NCI-H2227 (cell line): Measurements from ENCODE around the gene TGFB1I1.
"Not testable (repeated sequence)": the region's sequence is repeated elsewhere in the genome, so short reads cannot be mapped to it uniquely, and the experiment has no call there.

ENCODE experiments used
- DNase-seq: peaks from one replicate; lab custom pipeline; 2025; ENCODE audit not compliant: unreplicated experiment; lab: John Stamatoyannopoulos, UW

TGFB1I1 gene

DNA sequence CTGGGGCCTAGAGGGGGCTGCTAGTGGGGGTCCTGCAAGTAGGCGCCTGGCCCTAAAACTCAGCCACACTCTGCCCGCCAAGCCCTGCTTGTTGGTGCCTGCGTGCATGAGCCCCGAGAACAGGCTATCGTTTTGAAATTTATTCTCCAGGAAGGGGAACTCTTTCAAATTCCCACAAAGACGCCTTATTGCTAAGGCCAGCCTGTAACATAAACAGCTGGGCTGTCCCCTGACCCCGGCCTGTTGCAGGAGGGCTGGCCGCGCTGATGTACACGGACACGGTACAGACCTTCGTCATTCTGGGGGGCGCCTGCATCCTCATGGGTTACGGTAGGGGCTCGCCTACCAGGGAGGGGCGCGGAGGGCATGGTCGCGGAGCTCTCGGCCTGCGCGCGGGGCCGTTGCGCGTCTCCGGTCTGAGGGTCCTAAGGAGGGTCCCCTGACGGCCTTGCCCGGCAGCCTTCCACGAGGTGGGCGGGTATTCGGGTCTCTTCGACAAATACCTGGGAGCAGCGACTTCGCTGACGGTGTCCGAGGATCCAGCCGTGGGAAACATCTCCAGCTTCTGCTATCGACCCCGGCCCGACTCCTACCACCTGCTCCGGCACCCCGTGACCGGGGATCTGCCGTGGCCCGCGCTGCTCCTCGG, 15.2 kb downstream of the TGFB1I1 start:
- no peak for DNase-seq

DNA sequence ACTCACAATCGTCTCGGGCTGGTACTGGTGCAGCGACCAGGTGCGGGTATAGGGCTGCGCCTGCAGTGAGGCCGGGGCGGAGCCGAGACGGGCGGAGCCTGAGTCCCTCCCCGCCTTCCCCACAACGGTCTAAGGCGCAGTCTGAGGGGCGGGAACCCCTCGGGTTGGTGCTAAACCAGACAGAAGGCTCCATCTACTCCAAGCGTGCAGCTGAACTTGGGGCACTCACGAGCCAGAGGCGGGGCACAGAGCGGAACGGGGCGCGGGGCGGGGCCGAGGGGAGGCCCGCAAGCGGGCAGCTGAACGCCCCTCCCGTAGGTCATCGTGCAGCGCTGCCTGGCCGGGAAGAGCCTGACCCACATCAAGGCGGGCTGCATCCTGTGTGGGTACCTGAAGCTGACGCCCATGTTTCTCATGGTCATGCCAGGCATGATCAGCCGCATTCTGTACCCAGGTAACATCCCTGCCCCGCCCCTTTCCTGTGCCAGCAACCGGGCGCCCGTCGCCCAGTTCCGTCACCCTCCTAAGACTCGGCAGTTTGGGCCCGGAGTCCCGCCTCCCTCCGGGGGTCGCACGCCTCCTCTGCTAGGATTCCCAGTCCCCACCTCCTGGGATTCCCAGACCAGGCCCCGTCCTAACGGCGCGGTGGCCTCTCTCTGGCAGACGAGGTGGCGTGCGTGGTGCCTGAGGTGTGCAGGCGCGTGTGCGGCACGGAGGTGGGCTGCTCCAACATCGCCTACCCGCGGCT, 15.9 kb downstream of the TGFB1I1 start:
- DNase-seq = peak; percentile 92

DNA sequence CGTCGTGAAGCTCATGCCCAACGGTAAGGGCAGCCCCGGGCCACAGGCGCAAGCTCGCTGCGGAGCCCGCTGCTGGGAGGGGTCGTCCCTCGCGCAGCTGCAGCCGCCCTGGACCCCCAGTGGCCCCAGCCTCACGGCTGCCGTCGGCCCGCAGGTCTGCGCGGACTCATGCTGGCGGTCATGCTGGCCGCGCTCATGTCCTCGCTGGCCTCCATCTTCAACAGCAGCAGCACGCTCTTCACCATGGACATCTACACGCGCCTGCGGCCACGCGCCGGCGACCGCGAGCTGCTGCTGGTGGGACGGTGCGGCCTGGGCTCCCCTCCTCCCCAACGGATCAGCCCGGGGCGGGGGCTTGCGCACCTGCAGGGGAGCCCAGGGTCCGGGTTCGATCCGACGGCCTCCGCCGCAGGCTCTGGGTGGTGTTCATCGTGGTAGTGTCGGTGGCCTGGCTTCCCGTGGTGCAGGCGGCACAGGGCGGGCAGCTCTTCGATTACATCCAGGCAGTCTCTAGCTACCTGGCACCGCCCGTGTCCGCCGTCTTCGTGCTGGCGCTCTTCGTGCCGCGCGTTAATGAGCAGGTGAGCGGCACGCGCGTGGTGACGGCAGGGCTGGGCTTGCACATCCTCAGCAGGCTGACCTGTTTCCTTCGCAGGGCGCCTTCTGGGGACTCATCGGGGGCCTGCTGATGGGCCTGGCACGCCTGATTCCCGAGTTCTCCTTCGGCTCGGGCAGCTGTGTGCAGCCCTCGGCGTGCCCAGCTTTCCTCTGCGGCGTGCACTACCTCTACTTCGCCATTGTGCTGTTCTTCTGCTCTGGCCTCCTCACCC, 16.7 kb downstream of the TGFB1I1 start:
- no peak for DNase-seq

DNA sequence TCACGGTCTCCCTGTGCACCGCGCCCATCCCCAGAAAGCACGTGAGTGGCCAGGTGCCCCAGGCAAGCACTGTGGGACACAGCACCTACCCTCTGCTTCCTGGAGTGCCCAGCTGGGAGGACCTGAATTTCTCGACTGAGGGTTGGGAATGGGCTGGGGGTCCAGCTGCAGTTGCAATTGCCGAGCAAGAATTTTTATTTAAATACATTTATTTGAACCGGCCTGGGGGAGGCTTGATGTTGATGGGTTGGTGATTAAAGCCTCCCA, 17.3 kb downstream of the TGFB1I1 start:
- no peak for DNase-seq

DNA sequence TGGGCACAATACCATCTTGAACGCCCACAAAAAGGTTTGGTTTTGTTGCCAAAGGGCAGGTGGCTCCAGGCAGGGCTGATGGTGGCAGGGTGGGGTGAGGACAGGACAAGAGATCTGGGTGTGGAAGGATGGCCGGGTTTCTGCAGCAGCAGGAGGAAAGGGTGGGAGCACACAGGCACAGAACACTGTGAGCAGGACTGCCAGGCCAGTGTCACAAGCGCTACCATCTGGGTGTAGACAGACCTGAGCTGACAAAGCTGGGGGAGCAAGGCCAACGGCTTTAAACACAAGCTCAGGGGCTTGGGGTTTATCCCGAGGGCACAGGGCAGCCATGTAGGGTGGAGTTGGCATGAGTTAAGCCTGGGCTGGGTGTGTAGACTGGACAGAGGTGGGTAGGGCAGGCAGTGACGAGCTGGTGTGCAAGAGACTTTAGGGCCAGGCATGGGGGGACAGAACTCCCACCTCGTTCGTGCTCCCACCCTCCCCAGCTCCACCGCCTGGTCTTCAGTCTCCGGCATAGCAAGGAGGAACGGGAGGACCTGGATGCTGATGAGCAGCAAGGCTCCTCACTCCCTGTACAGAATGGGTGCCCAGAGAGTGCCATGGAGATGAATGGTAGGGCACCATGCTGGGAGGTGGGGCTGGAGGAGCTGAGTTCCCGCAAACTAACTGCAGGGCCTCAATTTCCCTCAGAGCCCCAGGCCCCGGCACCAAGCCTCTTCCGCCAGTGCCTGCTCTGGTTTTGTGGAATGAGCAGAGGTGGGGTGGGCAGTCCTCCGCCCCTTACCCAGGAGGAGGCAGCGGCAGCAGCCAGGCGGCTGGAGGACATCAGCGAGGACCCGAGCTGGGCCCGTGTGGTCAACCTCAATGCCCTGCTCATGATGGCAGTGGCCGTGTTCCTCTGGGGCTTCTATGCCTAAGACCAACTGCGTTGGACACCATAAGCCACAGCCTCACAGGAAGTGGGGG, 17.9 kb downstream of the TGFB1I1 start:
- no peak for DNase-seq

DNA sequence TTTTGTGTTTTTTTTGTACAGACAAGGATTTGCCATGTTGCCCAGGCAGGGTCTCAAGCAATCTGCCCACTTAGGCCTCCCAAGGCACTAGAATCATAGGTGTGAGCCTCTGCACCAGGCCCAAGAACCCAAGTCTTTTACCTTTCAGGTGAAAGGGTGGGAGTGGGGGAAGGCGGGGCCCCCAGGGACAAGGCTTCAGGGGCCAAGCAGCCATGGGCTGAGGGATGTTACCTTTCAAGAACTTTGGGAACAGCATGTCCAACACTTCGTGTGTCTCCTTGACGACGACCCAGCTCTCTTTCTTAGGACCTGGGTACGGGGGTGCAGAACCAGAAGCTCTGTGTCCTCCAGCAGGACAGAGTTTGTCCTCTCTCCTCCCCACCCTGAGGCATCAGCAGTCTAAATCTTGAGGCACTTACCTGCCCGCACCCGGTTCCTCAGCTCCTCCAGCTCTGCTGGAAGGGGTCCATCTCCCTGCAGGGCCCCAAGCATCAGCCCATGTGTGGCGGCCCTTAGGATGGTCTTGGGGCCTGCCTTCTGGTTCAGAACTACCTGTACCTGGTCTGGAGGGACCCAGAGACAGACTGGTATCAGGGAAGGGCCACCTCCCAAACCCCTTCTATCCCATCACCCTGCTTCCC, 19.9 kb downstream of the TGFB1I1 start:
- DNase-seq = no peak

DNA sequence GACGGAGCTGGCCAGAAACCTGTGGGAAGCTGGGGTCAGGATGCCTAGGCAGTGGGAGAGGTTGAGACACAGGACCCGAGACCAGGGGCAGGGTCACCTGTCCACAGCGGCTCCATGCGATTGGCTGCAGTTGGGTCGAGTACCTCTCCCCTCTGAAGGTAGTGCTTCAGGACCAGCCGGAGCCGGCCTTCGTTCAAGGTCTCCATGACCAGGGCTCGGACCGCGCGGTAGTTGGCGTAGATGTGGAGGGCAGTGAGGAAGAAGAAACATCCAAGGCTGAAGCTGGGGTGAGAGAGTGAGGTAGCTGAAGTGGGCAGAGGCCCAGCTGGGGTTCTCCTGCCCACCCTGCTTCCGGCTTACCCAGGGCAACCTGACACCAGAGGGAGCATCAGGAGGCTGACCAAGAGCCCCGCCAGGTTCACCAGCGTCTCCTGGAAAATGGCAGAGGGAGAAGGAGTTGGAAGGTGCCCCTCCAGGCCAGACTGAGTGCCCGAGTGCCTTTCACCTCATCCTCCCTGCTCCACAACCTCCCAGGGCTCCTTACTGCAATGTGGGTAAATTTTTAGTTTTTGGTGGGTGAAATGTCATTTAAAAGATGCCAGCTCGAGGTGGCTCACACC, 21.7 kb downstream of the TGFB1I1 start:
- no peak for DNase-seq

DNA sequence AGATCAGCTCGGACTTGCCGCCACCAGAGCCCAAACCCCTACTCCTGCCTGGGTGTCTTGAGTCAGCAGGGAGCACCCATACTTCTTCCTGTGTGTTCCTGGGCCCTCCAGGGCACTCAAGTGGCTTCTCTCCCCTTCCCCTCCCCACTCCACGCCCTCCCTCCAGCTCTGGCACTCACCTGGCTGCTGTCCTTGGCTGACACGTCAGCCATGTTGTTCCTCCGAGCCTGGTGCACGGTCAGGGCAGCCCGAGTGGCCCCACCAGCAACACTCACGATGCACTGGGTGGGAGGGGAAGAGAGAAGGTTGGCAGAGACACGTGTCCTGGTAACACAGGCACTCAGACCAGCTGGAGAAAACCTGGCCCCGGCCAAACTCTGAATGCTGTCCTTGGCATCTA, 24.7 kb downstream of the TGFB1I1 start:
- DNase-seq = no peak

DNA sequence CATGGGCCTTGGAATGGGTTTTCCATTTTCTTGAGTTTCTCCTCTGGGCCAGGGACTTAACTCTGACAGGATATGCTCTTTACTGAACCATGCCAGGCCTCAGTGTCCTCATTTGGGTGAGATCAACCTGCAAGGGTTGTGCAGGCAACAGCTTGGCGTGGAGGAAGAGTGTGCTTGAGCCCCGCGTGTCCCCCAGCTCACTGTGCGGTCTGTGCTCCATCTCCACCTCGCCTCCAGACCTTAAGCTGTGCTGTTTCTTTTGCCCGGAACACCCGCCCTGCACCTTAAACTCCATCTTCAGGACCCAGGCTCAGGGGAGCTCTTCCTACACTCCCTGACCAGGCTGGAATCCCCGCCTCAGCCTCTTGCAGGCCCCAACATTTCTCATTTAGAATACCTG, 26.5 kb downstream of the TGFB1I1 start:
- no peak for DNase-seq

DNA sequence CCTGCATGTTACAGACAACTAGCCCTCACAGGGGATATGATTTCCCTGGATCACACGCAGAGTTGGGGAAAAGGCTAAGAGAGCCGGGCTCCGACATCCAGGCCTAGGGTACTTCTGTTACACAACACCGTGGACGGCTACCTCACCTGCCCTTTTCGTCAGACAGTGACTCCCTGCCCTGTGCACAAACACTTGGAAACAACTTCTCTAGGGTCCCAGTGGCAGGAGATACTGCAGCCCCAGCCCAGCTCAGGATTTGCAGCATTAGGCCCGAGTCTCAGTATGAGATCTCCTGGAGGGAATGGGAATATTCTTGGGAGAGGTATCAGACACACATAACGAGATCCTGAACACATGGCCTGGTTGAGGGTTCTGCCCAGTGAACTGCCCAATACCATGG, 28.0 kb downstream of the TGFB1I1 start:
- no peak for DNase-seq

DNA sequence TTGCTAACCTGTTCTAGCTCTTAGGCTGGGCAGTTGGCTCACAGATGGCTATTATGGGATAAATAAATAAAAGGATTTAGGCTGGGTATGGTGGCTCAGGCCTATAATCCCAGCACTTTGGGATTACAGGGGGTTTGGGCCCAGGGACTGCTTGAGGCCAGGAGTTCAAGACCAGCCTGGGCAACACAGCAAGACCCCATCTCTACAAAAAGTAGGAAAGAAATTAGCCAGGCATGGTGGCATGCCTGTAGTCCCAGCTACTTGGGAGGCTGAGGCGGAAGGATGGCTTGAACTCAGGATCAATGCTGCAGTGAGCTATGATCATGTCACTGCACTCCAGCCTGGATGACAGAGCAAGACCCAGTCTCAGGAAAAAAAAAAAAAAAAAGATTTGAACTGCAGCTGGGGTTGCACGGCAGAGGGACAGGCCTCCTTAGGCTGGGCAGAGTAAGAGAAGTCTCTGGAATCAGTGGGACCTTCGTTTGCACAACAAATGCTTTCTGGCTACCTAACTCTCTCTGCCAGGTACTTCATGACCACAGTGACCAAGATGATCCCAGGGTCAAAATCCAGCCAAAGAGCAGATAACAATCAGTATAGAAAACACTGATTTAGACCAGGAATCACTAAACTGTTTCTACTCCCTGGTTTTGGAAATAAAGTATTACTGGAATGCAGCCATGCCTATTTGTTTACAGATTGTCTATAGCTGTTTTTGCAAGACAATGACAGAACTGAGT, 29.4 kb downstream of the TGFB1I1 start:
- DNase-seq = no peak

DNA sequence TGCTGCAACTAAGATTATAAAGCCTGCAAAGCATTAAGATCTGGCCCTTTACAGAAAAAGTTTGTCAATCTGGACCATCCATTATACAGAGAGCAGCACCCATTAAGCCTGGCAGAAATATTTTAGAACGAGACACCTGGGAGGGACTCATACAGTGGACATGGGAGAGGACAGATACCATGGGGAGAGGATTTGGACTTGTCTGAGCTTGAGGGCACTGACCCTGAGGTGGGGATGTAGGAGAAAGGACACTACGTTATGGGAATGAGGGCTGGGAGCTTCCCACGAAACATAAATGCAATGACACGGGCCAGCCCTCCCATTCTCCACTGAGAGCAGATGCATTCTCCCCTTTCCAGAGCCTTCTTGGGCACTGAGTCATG, 30.0 kb downstream of the TGFB1I1 start:
- no peak for DNase-seq

DNA sequence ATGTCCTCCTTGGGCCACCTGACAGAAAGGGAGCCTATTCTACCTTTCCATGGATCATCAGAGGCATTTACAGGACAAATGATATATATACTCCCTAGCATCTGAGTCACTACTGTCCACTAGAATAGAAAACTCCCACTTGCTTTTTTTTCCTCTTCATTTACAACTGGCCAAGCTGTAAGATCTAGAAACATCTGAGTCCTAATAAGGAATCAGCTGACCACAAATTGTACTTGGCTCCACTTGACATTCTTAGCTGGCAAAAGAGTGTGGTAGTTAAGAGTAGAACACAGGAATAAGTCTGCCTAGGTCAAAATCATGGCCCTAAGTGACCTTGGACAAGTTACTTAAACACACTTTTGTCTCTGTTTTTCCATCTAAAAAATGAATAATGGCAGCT, 31.0 kb downstream of the TGFB1I1 start:
- no peak for DNase-seq

DNA sequence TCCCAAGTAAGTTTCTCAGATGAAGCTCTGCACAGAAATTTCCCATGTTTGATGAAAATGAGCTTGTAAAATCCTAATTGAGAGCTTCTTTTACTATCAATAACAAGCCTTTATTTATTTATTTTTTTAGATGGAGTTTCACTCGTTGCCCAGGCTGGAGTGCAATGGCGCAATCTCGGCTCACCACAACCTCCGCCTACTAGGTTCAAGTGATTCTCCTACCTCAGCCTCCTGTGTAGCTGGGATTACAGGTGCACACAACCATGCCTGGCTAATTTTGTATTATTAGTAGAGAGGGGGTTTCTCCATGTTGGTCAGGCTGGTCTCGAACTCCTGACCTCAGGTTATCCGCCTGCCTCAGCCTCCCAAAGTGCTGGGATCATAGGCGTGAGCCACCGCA, 31.6 kb downstream of the TGFB1I1 start:
- not testable (repeated sequence) for DNase-seq

DNA sequence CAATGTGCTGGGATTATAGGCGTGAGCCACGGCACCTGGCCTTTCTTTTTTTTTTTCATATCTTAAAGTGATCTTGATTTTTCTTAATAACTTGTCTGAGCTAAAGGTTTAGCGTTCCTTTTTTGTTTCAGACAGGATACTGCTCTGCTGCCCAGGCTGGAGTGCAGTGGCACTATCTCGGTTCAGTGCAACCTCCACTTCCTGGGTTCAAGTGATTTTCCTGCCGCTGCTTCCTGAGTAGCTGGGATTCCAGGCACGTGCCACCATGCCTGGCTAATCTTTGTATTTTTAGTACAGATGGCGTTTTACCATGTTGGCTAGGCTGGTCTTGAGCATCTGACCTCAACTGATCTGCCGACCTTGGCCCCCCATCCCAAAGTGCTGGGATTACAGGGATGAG, 32.2 kb downstream of the TGFB1I1 start:
- no peak for DNase-seq

DNA sequence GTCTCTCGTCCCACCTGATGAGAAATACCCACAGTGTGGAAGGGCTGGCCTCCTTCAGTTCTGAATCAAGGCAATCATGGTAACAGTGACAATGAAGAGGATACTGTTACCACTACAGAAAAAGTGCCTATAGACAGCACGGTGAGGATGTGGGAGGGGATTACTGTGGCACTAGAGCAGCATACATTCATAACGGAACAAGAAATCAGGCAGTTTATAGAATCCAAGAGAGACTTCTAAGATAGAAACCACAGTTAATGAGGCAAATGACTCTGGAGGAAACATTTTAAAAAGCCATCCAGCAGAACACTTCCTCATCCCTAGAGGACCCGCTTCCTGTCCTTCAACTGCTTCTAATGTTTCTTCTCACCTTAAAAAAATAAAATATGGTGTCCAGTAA, 33.5 kb downstream of the TGFB1I1 start:
- no peak for DNase-seq

DNA sequence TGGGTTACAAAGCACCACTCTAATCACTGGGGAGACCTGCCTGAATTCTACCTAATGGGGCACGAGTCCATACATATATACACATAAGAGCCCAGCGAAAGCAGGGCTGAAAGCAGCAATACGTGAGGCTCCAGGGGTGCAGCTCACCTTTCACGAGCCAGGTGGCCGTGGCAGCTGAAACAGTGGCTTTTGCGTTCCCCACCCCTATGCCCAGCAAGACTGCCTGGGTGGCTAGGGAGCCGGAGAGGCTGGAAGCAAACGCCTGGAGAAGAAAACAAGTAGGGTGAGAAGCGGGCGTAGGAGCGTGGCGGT, 35.6 kb downstream of the TGFB1I1 start:
- DNase-seq = no peak

DNA sequence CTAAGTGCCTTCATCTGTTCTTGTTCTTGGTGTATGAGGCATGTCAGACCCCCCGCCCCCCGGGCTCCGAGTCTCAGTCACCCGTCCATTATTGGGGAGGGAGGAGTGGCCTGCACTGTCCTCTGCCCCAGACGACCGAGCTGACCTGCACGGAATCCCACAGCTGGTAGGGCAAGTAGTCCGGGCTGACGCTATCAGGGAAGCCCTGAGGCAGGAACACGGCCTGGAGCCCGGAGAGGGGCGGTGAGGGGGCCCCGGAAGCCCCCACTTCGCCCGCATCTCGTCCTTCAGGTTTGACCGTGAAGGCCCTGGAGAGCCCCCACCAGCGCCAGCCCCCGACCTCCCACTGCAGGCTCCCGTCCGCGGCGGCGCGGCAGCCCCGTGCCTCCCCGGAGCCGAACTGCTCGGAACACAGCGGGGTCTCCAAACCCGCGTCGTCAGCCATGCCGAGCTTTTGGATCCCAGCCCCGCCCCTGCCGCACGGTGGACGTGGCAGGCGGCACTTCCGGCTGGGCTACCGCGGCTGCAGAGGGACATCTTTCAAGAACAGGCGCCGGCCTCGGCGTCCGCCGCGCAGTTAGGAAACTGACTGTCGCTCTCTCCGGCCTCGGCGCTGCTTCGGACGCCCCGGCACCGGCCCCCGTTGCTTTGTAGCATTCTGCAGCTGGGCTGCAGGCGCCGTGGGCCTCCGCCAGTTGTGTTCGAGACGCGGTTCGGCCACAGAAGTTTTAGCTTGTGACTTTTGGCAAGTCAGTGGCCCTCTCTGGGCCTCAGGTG, 36.2 kb downstream of the TGFB1I1 start, which contains the start of gene RUSF1:
RUSF1 (minus strand) TSS at position 463 of the 777 bp plus-strand sequence; CDS start at position 445, 18 bp downstream.
- DNase-seq = peak; percentile 94

DNA sequence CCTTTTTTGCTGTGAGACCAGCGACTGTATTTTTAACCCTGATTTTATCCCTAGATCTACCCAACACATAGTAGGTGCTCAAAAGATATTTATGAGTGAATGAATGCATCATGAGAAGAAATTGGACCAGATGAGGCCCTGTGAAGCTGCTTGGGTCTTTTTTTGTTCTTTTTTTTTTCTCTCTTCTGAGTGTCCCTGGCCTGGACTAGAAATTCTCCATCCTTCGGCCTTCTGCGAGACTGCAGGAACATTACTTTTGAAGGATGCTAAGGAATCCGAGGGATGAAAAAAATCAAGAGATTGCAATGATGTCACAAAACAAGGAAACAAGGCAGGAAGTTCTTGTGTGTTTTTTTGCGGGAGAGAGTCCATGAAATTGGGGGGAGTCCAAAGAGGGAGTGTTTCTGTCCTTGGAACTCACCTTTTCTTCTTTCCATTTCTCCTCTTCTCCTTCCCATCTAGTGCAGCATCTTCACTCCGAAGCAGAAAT, 36.8 kb downstream of the TGFB1I1 start:
- peak; percentile 38 for DNase-seq
